ENCODE results near the gene DBNL.

DNA sequence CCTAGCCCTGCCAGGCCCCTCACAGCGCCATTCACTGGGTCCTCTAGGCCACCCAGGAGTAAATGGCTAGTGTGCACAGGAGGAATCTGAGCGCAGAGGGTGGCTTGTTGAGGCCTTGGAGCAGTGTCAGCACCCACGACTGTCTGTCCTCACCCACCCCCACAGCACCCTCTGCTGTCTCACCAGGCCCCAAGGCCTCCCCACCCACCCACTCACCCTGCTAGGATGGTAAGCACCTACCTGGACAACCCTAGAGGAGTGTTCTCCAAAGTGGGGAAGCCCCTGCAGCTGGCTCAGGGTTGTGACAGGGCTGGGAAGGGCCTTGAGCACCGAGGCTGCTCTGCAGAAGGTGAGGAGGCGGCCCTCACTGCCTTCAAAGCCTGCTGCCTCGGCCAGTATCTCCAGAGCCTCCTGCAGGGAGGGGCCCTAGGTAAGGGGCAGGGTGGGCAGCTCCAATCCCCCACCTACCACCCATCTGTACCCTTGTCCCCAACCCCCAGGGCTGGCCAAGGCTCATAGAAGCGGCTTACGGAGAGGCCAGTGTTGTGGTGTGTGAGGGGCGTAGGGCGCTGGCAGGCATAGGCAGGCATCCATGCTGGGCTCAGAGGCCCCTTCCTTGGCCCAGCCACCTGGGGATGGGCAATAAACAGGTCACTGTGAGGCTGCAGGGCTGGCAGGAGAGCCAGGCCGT lies 35.0 kb downstream of the DBNL start:
- TF ChIP-seq POLR2A (IDR thresholded peaks at IDR 0.05; ENCODE audit: low read depth, low read length): no peak
- TF ChIP-seq POLR2AphosphoS5 (IDR thresholded peaks at IDR 0.05; ENCODE audit: low read depth, low read length): no peak
